GM11168 (cell line): ENCODE measurements around the gene DYRK3.
"Not testable (repeated sequence)": the region's sequence is repeated elsewhere in the genome, so short reads cannot be mapped to it uniquely, and the experiment has no call there.

ENCODE experiments used
- in situ Hi-C: fragments of 300-500 bp; cut with MboI; formaldehyde crosslinking; loops from one replicate; pipeline ENCODE4 v1.12.0; 2022; ENCODE audit warnings: low sequenced_read_pairs; ENCODE audit not compliant: unreplicated experiment

DYRK3 gene

DNA sequence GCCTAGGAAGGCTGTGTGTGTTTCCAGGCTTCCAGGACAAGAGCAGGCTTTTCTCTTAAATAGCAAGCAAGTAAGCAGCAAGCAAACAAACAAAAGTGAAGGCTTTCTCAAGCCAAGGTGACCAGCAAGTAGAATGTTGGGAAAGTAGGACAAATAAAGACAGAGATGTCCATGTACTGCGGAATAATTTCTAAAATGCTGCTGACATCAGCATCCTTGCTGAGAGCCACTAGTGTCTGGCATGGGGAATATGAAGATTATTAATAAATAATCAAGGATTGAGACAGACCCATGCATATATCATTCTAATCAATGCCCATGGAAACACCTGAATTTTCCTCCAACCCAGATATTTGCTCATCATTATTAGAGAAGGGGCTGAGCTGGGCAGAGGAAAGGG is 6.4 kb upstream of the DYRK3 start:
- in situ Hi-C loops: no loop called here

DNA sequence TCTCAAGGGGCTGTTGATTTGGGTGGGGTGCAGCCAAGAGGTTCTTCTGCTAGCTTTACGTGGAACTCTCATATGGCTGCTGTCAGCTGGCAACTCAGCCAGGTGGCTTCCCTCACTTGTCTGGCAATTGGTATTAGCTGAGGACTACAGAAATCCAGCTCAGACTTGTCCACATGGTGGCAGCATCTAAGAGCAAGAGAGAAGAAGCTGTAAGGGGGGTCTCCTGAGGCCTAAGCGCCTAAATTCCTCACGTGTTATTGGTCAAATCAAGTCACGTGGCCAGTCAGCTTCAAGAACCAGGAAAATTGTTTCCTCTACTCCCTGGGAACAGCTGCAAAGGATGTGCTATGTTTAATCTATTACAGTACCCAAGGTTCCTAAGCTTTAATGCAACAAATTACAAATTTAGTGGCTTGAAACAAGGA is 4.2 kb upstream of the DYRK3 start:
- in situ Hi-C loops: no loop called here

DNA sequence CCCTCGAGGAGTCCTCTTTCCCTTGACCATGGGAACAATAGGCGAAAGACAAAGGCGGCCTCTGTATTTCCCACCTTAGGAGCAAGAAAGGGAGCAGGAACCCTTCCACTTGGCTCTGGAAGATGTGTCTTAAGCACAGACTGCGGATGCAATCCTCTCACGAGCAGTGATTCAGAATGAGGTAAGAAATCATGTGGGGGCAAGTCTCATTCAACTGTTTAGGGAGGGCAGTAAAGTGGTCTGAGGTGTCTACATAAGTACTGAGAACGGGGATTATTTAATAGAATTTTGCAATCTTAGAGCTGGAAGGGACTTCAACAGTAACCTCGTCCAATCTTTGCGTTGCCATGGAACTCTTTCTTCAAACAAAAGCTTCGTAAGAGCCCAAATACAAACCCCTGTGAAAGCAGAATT is 1.6 kb upstream of the DYRK3 start:
- in situ Hi-C loops: no loop called here

DNA sequence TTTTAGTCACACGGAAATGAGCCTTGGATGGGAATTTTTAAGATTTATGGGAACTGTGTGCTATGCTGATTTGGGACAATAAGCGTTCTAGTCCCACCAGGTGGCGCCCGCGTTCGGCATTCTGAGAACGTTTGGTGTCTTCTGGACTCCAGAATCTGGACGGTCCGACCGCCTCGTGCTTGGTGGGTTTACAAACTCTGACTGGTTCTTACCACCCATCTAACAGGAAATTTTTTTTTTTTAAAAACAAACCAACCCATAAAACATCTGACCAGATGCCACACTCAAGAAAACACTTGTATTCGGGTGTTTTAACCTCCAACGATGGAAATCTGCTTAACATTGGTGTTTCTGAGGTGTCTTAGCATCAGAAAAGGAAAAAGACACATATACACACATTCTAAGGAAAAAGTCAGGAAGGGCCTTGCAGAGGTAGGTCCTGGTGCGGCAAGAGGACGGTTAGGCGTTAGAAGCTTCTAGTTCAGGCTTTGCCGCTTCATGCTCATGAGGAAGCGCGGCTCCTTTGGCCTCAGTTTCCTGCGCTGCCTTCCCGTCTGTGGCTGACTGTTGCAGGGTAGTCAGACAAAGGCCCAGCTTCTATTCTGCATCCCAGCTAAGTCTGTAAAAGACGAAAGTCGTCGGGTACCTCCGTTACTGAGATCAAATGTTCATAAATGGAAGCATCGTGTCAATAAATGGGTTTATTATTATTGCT is 814 bp upstream of the DYRK3 start:
- in situ Hi-C loops: no loop called here

DNA sequence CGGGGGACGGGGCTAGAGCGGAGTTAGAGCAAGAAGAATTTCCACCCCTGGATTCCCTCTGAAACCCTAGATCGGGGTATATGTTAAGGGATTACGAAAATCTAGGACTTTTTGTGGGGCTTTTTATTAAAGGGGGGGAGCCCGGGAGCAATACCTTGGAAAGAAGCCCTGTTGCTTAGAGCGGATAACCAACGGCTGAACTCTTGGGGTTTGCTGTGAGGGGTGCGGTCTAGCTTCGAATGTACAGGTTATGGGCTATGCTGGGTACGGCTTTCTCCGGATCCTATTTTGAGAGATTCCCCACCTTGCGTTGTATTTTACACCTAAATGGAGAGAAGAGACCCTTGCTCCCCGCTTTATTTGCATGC is 626 bp downstream of the DYRK3 start:
- in situ Hi-C loops: no loop called here

DNA sequence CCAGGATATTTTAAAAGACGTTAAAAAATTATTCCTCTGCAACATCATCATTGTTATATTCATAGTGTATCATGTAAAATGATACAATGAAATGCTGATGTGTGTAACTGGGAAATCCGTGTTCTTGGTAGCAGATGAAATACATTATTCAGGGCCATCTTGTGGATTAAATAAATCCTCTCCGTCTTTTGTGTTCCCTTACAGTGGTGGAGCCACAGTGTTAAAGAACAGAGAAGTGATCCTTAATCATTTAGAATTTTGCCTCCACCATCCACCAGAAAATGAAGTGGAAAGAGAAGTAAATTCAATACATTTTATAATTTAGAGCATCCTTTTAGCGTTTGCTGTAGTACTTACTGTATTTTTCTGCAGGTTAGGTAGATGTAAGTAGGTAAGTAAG is 1.3 kb downstream of the DYRK3 start:
- in situ Hi-C loops: no loop called here

DNA sequence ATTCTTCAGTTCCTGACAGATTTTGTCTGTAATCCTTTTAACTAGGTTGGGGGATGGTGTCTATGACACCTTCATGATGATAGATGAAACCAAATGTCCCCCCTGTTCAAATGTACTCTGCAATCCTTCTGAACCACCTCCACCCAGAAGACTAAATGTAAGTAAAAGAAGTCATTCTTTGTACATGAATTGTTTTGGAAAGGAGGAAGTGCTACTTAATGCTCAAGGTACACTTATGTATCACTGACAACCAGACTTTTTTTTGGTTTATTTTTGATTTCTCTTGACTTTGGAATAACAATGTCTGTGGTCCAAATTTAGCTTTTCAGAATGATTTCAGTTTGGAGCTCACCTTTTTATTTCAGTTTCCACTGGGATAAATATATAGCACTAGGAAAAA is 2.3 kb downstream of the DYRK3 start:
- in situ Hi-C loops: no loop called here

DNA sequence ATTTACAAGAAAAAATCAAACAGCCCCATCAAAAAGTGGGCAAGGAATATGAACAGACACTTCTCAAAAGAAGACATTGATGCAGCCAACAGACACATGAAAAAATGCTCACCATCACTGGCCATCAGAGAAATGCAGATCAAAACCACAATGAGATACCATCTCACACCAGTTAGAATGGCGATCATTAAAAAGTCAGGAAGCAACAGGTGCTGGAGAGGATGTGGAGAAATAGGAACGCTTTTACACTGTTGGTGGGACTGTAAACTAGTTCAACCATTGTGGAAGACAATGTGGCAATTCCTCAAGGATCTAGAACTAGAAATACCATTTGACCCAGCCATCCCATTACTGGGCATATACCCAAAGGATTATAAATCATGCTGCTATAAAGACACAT is 6.7 kb downstream of the DYRK3 start:
- in situ Hi-C loops: not testable (repeated sequence)

DNA sequence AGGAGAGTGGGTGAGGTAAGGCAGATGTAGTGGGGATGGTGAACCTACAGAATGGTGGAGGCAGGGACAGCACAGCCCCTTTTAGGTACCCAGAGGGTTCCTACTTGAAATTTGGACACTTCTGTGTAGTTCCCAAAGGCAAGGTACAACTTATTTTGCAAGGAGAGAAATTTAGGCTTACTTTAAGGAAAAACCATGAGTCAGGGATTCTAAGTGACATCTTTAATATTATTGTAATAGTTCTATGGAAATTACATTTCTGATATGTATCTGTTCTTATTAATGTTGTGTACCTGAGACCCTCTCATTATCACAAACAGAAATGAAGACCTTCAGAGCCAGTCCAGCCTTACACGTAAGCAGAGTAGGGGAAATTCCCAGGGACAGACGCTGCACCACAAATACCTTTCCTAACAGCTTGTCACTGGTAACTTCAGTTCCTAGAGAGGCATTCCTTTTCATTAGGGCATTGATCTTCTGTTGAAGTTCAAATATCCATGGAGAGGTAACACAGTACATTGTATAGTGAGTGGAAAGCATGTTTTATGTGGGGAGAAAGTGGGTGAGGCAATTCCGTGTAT is 7.9 kb downstream of the DYRK3 start:
- in situ Hi-C loops: no loop called here

DNA sequence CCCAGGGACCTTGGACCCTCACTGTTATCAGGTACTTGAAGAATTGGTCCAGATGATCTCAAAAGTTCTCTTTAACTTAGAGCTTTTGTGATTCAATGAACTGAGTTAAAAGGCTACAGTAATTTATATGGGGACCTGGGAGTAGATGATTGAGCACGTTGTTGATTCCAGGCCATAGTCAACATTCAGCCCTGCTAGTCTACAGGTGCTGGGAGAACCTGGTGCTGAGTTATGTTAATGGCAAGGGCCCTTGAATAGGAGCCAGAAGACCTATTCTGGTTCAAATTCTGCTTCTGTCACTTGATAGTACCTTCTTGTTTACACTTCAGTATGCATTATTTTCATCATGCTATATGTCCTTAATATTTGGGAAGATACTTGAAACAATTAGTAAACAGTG is 11.2 kb downstream of the DYRK3 start:
- in situ Hi-C loops: no loop called here

DNA sequence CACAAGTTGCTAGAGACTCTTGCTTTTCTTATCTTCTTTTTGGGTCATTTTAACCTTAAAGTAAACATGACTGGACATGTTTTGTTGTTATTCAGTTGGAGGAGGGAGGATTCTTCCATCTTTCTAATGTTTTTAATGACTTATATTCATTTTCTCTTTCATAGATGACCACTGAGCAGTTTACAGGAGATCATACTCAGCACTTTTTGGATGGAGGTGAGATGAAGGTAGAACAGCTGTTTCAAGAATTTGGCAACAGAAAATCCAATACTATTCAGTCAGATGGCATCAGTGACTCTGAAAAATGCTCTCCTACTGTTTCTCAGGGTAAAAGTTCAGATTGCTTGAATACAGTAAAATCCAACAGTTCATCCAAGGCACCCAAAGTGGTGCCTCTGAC is 11.9 kb downstream of the DYRK3 start:
- in situ Hi-C loops: no loop called here

DNA sequence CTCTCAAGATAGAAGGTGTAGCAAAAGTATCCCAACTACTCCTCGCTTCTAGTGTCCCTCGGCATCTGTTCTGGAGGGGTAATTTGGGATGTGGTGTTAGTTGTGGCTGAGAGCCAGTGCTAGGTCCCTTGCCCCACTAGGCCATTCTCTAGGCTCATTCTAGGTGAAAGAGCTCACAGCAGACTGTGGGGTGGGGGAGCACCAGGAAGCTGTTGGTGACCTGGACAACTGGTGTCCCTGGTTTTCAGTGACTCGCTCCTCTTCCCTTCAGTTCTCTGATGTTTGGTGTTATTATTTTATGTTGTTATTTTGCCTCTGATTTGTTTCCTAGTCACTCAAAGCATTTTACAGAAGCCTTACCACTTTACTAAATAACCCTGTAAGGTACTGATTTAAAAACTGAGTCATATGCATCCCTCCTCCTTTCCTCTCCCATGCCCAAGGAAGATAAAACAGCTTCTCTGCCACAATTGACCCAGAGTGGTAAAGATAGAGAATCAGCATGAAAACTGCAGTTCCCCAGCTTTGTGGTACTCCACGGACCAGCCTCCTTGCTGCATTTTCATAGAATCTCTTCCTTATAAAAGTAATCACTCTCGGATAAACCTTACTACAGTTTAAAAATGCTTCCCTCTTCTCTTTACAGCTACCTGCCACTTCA is 14.1 kb downstream of the DYRK3 start:
- in situ Hi-C loops: no loop called here

DNA sequence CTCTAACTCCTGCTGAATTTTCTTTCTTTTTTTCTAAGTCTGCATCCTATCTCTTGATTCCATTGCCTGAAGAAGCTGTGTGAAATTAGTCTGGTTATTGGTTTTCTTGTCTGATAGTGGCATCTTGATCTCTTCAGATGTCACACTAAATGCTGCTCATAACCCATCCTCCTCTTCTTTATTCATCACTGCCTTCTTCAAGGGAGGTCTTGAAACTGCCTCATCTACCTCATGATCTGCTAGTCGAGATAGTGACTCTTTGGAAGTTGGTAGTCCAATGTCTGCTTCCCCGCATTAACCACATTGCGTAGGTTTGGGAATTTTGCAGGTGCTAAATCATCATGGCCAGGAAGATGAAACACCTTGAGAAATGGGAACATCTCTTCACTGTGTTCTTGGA is 15.7 kb downstream of the DYRK3 start:
- in situ Hi-C loops: no loop called here

DNA sequence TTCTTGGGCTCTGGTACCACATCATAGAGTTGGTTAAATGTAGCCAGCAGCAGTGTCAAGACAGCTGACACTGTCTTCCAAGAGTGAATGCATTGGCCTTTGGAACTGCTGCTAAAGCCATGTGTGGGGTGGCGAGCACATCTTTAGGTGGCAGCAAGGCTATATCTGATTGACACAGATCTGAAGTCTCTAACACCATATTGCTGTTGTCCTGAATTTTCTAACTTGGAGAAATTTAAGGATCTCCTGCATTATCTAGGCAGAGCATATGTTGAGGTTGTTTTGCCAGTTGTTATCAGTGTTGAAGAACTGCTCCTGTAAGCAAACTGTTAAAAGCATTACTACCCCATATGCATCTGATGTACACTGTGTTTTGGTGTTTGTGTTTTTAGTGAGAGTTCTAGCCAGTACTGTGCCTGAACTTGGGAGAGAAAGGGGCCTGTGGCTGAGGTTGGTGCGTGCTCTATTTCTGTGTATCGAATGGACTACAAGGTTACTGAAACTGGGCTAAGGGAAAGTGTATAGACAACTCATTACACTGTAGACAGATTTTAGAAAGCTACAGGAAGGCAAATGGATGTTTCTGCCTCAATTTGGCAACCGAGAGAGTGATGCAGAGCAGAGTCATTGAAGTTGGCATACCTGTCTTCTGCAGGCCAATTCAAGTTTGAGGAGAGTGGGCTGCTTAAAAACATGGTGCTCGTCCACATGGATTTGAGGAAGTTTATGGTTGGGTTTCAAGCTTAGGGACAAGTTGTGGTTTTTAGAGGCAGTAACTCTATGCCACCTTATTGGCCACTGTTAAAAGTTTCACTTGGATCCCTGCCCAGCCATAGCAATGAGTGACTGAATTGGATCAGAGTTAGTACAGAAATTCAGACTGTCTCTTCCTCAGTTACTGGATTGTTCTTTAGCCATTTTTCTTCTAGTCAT is 16.9 kb downstream of the DYRK3 start:
- in situ Hi-C loops: no loop called here

DNA sequence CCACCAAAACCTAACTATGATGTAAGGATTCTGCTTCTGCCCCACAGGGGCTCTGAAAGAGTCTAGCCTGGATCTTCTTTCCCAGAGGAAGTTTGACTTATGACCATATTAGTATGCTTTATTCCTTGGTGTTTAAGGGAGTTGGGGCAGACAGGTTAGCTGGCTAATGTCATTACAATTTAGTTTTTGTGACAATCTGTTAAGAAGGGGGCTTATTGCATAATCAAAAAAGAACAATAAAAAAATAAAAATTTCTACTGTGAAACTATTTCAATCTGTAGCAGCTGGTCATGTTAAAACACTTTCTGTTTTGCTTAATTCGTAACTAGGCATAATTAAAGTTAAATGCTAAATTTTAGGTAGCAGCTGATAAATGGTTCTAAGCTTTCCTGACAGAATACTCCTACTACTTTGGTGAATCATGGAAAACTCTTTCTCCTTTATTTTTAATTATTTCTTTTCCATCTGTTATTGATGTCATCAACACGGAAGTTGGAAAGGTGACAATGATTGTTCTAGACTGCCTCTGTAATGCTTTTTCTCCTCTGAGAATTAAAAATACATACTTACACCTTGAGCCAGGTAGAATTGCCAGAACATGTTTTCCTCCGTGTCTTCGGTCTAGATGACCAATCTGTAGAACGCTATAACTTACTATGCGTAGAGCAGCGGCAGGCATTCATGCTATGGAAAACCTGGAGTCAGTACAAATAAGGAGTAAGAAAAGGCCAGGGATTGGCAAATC is 18.6 kb downstream of the DYRK3 start:
- in situ Hi-C loops: no loop called here

DNA sequence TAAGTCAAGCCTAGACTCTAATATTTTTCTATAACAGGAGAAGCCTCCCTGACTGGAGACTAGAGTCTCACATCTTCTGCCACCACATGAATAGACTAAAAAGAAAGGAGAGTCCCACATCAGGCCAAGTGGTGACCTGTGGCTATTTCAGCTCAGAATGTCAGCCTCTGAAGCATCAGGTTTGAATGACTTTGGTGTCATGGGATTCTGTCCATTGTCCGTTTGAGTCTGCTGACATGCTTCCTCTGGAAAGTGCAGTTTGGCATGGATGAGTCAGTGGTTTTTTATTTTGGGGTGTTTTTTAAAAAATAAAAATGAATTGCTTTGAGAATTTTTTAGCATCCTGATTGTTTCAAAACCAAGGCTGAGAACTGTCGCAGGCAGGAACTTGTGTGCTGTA is 19.5 kb downstream of the DYRK3 start:
- in situ Hi-C loops: no loop called here

DNA sequence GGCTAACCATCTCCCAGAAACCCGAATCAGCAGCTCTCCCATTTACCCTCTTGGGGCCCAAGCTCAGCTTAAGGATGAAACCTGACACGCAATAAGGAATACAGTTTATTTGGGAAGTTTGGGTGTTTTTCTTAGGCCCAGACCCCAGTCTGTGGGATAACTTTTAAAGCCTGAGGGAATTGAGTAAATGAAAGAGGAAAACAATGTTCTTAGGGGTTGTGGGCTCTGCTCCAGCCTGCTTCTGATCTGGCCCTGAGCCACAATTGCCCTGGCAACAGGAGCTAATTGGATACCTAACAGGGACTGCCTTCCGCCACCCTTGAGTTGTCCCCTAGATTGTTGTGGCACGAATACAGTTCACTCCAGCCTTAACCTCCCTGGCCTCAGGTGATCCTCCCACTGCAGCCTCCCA is 20.1 kb downstream of the DYRK3 start:
- in situ Hi-C loops: no loop called here

DNA sequence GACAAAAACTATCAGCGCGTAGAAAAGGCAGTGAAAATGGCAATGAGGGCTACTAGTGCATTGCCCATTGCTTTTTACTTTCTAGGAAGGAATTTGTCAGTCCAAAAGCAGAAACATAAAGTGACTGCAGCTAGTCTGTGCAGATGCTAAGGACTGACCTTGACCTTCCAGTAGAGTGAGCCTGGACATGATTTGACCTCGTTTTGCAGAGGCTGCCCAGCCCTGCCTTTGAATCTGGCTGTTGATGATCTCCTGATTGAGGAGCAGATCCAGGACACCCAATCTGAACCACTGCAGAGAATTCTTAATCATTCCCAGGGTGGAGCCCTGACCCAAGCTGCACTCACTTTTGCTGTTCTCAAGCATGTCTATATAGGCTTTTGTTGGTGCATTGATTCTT is 21.6 kb downstream of the DYRK3 start:
- in situ Hi-C loops: no loop called here

DNA sequence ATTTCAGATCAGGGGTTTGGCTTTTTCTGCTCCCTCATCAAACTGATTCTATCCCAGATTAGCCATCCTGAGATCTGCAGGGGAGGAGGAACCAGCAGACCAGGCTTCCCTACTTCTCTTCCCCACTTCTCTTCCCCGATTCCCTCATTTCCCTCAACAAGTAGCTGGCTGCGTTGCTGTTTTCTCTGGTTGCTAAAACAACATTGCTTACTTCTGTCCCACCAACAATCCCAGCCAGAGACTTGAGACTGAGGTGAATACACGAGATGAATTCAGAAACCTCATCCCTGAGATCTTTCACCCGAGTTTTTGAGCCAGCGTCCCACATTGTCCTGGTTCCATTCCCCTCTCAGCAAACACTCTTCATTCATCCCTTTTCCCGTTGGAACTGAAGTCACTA is 22.4 kb downstream of the DYRK3 start:
- in situ Hi-C loops: no loop called here
